Loucy (cell line): ENCODE data around the gene SBF2.

Experiments
- EZH2phosphoT487 ChIP-seq: fragments of 200-600 bp; IDR thresholded peaks from 2 replicates; pipeline ENCODE4 v1.6.1; 2018; ENCODE audit warnings: antibody characterized with exemption, mild to moderate bottlenecking, moderate library complexity, borderline replicate concordance
- TF ChIP-seq, protein P1 (sequence below): fragments of 200-600 bp; sonication (generic); conservative IDR thresholded peaks from 2 replicates; pipeline ENCODE4 v1.5.1; 2014; ENCODE audit warnings: mild to moderate bottlenecking, antibody characterized with exemption, low read length

- no peak for TF ChIP-seq EZH2phosphoT487
- TF ChIP-seq, protein P1, sequence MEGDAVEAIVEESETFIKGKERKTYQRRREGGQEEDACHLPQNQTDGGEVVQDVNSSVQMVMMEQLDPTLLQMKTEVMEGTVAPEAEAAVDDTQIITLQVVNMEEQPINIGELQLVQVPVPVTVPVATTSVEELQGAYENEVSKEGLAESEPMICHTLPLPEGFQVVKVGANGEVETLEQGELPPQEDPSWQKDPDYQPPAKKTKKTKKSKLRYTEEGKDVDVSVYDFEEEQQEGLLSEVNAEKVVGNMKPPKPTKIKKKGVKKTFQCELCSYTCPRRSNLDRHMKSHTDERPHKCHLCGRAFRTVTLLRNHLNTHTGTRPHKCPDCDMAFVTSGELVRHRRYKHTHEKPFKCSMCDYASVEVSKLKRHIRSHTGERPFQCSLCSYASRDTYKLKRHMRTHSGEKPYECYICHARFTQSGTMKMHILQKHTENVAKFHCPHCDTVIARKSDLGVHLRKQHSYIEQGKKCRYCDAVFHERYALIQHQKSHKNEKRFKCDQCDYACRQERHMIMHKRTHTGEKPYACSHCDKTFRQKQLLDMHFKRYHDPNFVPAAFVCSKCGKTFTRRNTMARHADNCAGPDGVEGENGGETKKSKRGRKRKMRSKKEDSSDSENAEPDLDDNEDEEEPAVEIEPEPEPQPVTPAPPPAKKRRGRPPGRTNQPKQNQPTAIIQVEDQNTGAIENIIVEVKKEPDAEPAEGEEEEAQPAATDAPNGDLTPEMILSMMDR = peak; percentile 86
These were observed 217.4 kb downstream of the SBF2 start for GRCh38 chr11:10076458-10077141.
